HG03575 (cell line): ENCODE measurements around the gene IQSEC1.

Experiments
- ATAC-seq: cut with Tn5 transposase; IDR thresholded peaks from one replicate; pipeline ENCODE4 v1.9.1; 2021; ENCODE audit not compliant: unreplicated experiment, insufficient number of reproducible peaks, low FRiP score; ENCODE audit errors: extremely low read depth

The IQSEC1 gene

GRCh38 chr3:13011573-13012220 lies 61.5 kb downstream of the IQSEC1 start:
- peak; percentile 25 for ATAC-seq

GRCh38 chr3:13010780-13011572 lies 62.3 kb downstream of the IQSEC1 start:
- no peak for ATAC-seq

GRCh38 chr3:13009946-13010315 lies 63.3 kb downstream of the IQSEC1 start:
- no peak for ATAC-seq

- no peak for ATAC-seq
Measured at GRCh38 chr3:13009132-13009945, 63.9 kb downstream of the IQSEC1 start.

GRCh38 chr3:13008155-13008995 lies 64.9 kb downstream of the IQSEC1 start:
- no peak for ATAC-seq

- no peak for ATAC-seq
Measured at GRCh38 chr3:13007251-13007941, 65.8 kb downstream of the IQSEC1 start.

- ATAC-seq, result no peak
Measured at GRCh38 chr3:13006216-13006990, 66.8 kb downstream of the IQSEC1 start.

- no peak for ATAC-seq
Measured at GRCh38 chr3:13005301-13005700, 67.9 kb downstream of the IQSEC1 start.

- no peak for ATAC-seq
Measured at GRCh38 chr3:13004376-13004775, 68.9 kb downstream of the IQSEC1 start.

- ATAC-seq, result no peak
Measured at GRCh38 chr3:13003608-13004007, 69.6 kb downstream of the IQSEC1 start.

GRCh38 chr3:13002398-13003124 lies 70.7 kb downstream of the IQSEC1 start:
- ATAC-seq, result peak; percentile 49

GRCh38 chr3:12999147-13000140 lies 73.8 kb downstream of the IQSEC1 start:
- no peak for ATAC-seq

GRCh38 chr3:12998648-12999047 lies 74.6 kb downstream of the IQSEC1 start:
- no peak for ATAC-seq

- ATAC-seq, result no peak
Measured at GRCh38 chr3:12997387-12997786, 75.8 kb downstream of the IQSEC1 start.

GRCh38 chr3:12996181-12996506 lies 77.1 kb downstream of the IQSEC1 start:
- ATAC-seq, result no peak
